HepG2 (cell line): ENCODE measurements around the gene SFRP4. TPM values are rescaled to one million over a fixed set of nuclear protein-coding genes. Genes with fewer than 3 reads are reported as not detected.

ENCODE experiments used
- ATF5 ChIP-seq: sonication (generic); formaldehyde crosslinking; IDR thresholded peaks from 2 replicates; pipeline ENCODE4 v1.4.0; 2020; ENCODE audit warnings: mild to moderate bottlenecking, low read depth, missing genetic modification reagents
- CTCF ChIP-seq: sonication (generic); formaldehyde crosslinking; IDR thresholded peaks from 2 replicates; pipeline ENCODE4 v1.5.0; 2020; ENCODE audit warnings: mild to moderate bottlenecking, missing genetic modification reagents, moderate library complexity
- FLYWCH1 ChIP-seq: sonication (generic); formaldehyde crosslinking; IDR thresholded peaks from 2 replicates; pipeline ENCODE4 v1.8.1; 2023; ENCODE audit warnings: mild to moderate bottlenecking, missing genetic modification reagents
- HCFC1 ChIP-seq: fragments of 150-350 bp; IDR thresholded peaks from 2 replicates; pipeline ENCODE4 v1.6.1; 2014; ENCODE audit warnings: low read depth, low read length
- JUND ChIP-seq: sonication (generic); formaldehyde crosslinking; IDR thresholded peaks from 2 replicates; pipeline ENCODE4 v1.8.0; 2022; ENCODE audit warnings: mild to moderate bottlenecking, missing genetic modification reagents
- NFIB ChIP-seq: sonication (generic); formaldehyde crosslinking; IDR thresholded peaks from 2 replicates; pipeline ENCODE4 v1.9.0; 2021; ENCODE audit warnings: missing genetic modification reagents, mild to moderate bottlenecking, borderline replicate concordance
- RERE ChIP-seq: IDR thresholded peaks from 2 replicates; pipeline ENCODE4 v1.6.1; 2016; ENCODE audit warnings: low read depth, missing genetic modification reagents, missing compliant biosample characterization
- SCMH1 ChIP-seq: sonication (generic); formaldehyde crosslinking; IDR thresholded peaks from 2 replicates; pipeline ENCODE4 v1.9.0; 2021; ENCODE audit warnings: missing genetic modification reagents, mild to moderate bottlenecking, borderline replicate concordance
- SP2 ChIP-seq: sonication (generic); formaldehyde crosslinking; IDR thresholded peaks from 2 replicates; pipeline ENCODE4 v1.5.1; 2020; ENCODE audit warnings: mild to moderate bottlenecking, missing genetic modification reagents
- TFE3 ChIP-seq: IDR thresholded peaks from 2 replicates; pipeline ENCODE4 v1.6.1; 2016
- ZNF569 ChIP-seq: sonication (generic); formaldehyde crosslinking; IDR thresholded peaks from 2 replicates; pipeline ENCODE4 v1.5.0; 2020; ENCODE audit warnings: mild to moderate bottlenecking, missing genetic modification reagents, moderate library complexity, borderline replicate concordance
- ZNF687 ChIP-seq: sonication (generic); formaldehyde crosslinking; IDR thresholded peaks from 2 replicates; pipeline ENCODE4 v1.5.1; 2020; ENCODE audit warnings: mild to moderate bottlenecking, missing genetic modification reagents, moderate library complexity
- ZNF776 ChIP-seq: sonication (generic); formaldehyde crosslinking; IDR thresholded peaks from 2 replicates; pipeline ENCODE4 v1.4.0; 2020; ENCODE audit warnings: mild to moderate bottlenecking, missing genetic modification reagents
- polyA plus RNA-seq, 8 experiments: library from polyadenylated mRNA; depleted of rRNA in 3 of 8; stranded (reverse) in 7 of 8; unstranded in 1 of 8; fragments of >200 nt; fragmentation: Illumina TruSeq in 4 of 8; extraction: Trizol in 4 of 8; gene quantifications; 2 replicates each; pipeline versions ENCODE4 v1.2.1 to v1.2.3, GENCODE V29; 2011 to 2016; ENCODE audit warnings: low read depth in 4 of 8, missing spikeins in 1 of 8, mixed read lengths in 1 of 8; ENCODE audit not compliant: insufficient read depth in 1 of 8
- total RNA-seq, 5 experiments: library from RNA; depleted of rRNA; stranded (reverse); fragments of >200 nt; fragmentation: Illumina TruSeq; extraction: Trizol; gene quantifications; 2 replicates each; pipeline ENCODE4 v1.2.3, GENCODE V29; 2016; ENCODE audit warnings: low read depth in 1 of 5

The SFRP4 gene
- total and polyA plus RNA-seq, 2 of the 13 experiments (the other 11 are each of a cell fraction or from before 2014, with no cell fraction given): 0.96 to 1.8 TPM

GRCh38 chr7:37920849-37921805 is 4.5 kb upstream of the SFRP4 start (continued):
- no peak for TF ChIP-seq HCFC1
- peak; percentile 64; the same call in 1 of the 2 replicates for TF ChIP-seq ATF5 (CRISPR knock-in tag)
- no peak for TF ChIP-seq NFIB (CRISPR knock-in tag)
- no peak for TF ChIP-seq TFE3 (CRISPR knock-in tag)
- TF ChIP-seq ZNF687: peak; percentile 96
- no peak for TF ChIP-seq SP2 (CRISPR knock-in tag)
- no peak for TF ChIP-seq SCMH1 (CRISPR knock-in tag)
- TF ChIP-seq ZNF569: no peak
- TF ChIP-seq CTCF (CRISPR knock-in tag): peak; percentile 61
- TF ChIP-seq FLYWCH1 (CRISPR knock-in tag): no peak
- TF ChIP-seq JUND (CRISPR knock-in tag): no peak
- TF ChIP-seq ZNF776 (CRISPR knock-in tag): peak; percentile 78; the same call in 1 of the 2 replicates
- no peak for TF ChIP-seq RERE (CRISPR knock-in tag)
